Neural cell (in vitro differentiated cells): ENCODE data around the gene GNG2.

ENCODE experiments used
- EP300 ChIP-seq: fragments of 450-650 bp; conservative IDR thresholded peaks from 2 replicates; pipeline ENCODE4 v1.6.1; 2014; ENCODE audit warnings: antibody characterized with exemption, mild to moderate bottlenecking, moderate library complexity; ENCODE audit not compliant: poor library complexity, severe bottlenecking
- EZH2 ChIP-seq: fragments of 200-600, 300-800 bp; shearing (Covaris generic), sonication (generic); IDR thresholded peaks from 2 replicates; pipeline ENCODE4 v1.6.1; 2014; ENCODE audit warnings: antibody characterized with exemption, low read length, borderline replicate concordance, mild to moderate bottlenecking; ENCODE audit not compliant: insufficient read depth, poor library complexity, severe bottlenecking
- MXI1 ChIP-seq: fragments of 450-650 bp; conservative IDR thresholded peaks from 2 replicates; pipeline ENCODE4 v1.6.1; 2014; ENCODE audit warnings: antibody characterized with exemption, mild to moderate bottlenecking; ENCODE audit not compliant: poor library complexity, severe bottlenecking
- POLR2AphosphoS5 ChIP-seq: IDR thresholded peaks from 2 replicates; pipeline ENCODE4 v1.6.1; 2012
- RAD21 ChIP-seq: fragments of 450-650 bp; conservative IDR thresholded peaks from 2 replicates; pipeline ENCODE4 v1.6.1; 2014; ENCODE audit warnings: antibody characterized with exemption, mild to moderate bottlenecking, moderate library complexity
- SMC3 ChIP-seq: fragments of 450-650 bp; conservative IDR thresholded peaks from 2 replicates; pipeline ENCODE4 v1.6.1; 2014; ENCODE audit warnings: antibody characterized with exemption, mild to moderate bottlenecking, moderate library complexity; ENCODE audit not compliant: poor library complexity
- TAF1 ChIP-seq: IDR thresholded peaks from 2 replicates; pipeline ENCODE4 v1.6.1; 2012; ENCODE audit warnings: low read depth
- TF ChIP-seq, protein P1 (sequence below): fragments of 450-650 bp; IDR thresholded peaks from 2 replicates; pipeline ENCODE4 v1.5.1; 2014; ENCODE audit warnings: antibody characterized with exemption, mild to moderate bottlenecking, moderate library complexity; ENCODE audit not compliant: poor library complexity, severe bottlenecking
- TF ChIP-seq, protein P2 (sequence below): IDR thresholded peaks from 2 replicates; pipeline ENCODE4 v1.6.1; 2012; ENCODE audit warnings: borderline replicate concordance

- TF ChIP-seq, protein P1, sequence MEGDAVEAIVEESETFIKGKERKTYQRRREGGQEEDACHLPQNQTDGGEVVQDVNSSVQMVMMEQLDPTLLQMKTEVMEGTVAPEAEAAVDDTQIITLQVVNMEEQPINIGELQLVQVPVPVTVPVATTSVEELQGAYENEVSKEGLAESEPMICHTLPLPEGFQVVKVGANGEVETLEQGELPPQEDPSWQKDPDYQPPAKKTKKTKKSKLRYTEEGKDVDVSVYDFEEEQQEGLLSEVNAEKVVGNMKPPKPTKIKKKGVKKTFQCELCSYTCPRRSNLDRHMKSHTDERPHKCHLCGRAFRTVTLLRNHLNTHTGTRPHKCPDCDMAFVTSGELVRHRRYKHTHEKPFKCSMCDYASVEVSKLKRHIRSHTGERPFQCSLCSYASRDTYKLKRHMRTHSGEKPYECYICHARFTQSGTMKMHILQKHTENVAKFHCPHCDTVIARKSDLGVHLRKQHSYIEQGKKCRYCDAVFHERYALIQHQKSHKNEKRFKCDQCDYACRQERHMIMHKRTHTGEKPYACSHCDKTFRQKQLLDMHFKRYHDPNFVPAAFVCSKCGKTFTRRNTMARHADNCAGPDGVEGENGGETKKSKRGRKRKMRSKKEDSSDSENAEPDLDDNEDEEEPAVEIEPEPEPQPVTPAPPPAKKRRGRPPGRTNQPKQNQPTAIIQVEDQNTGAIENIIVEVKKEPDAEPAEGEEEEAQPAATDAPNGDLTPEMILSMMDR: no peak
- TF ChIP-seq EP300 (no peak), POLR2AphosphoS5 (no peak), RAD21 (no peak), MXI1 (no peak), EZH2 (no peak), SMC3 (no peak), TAF1 (no peak)
- TF ChIP-seq, protein P2, sequence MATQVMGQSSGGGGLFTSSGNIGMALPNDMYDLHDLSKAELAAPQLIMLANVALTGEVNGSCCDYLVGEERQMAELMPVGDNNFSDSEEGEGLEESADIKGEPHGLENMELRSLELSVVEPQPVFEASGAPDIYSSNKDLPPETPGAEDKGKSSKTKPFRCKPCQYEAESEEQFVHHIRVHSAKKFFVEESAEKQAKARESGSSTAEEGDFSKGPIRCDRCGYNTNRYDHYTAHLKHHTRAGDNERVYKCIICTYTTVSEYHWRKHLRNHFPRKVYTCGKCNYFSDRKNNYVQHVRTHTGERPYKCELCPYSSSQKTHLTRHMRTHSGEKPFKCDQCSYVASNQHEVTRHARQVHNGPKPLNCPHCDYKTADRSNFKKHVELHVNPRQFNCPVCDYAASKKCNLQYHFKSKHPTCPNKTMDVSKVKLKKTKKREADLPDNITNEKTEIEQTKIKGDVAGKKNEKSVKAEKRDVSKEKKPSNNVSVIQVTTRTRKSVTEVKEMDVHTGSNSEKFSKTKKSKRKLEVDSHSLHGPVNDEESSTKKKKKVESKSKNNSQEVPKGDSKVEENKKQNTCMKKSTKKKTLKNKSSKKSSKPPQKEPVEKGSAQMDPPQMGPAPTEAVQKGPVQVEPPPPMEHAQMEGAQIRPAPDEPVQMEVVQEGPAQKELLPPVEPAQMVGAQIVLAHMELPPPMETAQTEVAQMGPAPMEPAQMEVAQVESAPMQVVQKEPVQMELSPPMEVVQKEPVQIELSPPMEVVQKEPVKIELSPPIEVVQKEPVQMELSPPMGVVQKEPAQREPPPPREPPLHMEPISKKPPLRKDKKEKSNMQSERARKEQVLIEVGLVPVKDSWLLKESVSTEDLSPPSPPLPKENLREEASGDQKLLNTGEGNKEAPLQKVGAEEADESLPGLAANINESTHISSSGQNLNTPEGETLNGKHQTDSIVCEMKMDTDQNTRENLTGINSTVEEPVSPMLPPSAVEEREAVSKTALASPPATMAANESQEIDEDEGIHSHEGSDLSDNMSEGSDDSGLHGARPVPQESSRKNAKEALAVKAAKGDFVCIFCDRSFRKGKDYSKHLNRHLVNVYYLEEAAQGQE: no peak
Observed at GRCh38 chr14:51942971-51943370, 82.6 kb downstream of the GNG2 start.
